H1 (cell line): ENCODE results near the gene ELMO2. TPM values are rescaled to one million over a fixed set of nuclear protein-coding genes. Genes with fewer than 3 reads are reported as not detected.

Source experiments
- CTCF ChIA-PET: fragments of 300-600 bp; sonication (Branson Sonifier 250); formaldehyde crosslinking; loops from one replicate; lab custom pipeline; 2021; ENCODE audit not compliant: partially characterized antibody; lab: Charles Lee
- POLR2A ChIA-PET: fragments of 300-600 bp; sonication (Branson Sonifier 250); formaldehyde crosslinking; loops from one replicate; lab custom pipeline; 2021; ENCODE audit warnings: inconsistent platforms; ENCODE audit not compliant: partially characterized antibody; lab: Charles Lee
- DNase-seq, 2 experiments: peaks; one replicate each; pipeline versions ENCODE4 v3.0.0 to v3.0.0-alpha.2; 2010 to 2022; ENCODE audit warnings: low spot score in 2 of 2, low read depth in 1 of 2, mixed read lengths in 1 of 2
- FAIRE-seq: peaks from 2 replicates; lab custom pipeline; 2011; peaks lifted over from hg19 to GRCh38; lab: Jason Lieb, UNC
- H2AFZ ChIP-seq: 2 replicates; pipeline ENCODE4 v1.8.1; 2012; ENCODE audit warnings: low read length, inconsistent platforms
- H2AK5ac ChIP-seq: 2 replicates; pipeline ENCODE4 v1.6.1; 2013; ENCODE audit warnings: low read depth, low read length
- H2BK120ac ChIP-seq: replicated peaks from 2 replicates; pipeline ENCODE3; 2013; ENCODE audit warnings: low read depth, low read length, inconsistent platforms
- H2BK12ac ChIP-seq: 2 replicates; pipeline ENCODE4 v1.6.1; 2013; ENCODE audit warnings: low read depth, low read length
- H2BK15ac ChIP-seq: 2 replicates; pipeline ENCODE4 v1.6.1; 2013; ENCODE audit warnings: low read length
- H2BK20ac ChIP-seq: 2 replicates; pipeline ENCODE4 v1.6.1; 2013; ENCODE audit warnings: low read length
- H2BK5ac ChIP-seq: 2 replicates; pipeline ENCODE4 v1.6.1; 2013; ENCODE audit warnings: low read depth, low read length
- H3K14ac ChIP-seq: 2 replicates; pipeline ENCODE4 v1.6.1; 2013; ENCODE audit warnings: inconsistent platforms; ENCODE audit not compliant: insufficient read length
- H3K18ac ChIP-seq: 2 replicates; pipeline ENCODE4 v1.6.1; 2013; ENCODE audit warnings: low read length; ENCODE audit errors: extremely low read depth
- H3K23ac ChIP-seq: 2 replicates; pipeline ENCODE4 v1.6.1; 2013; ENCODE audit warnings: inconsistent platforms; ENCODE audit not compliant: insufficient read length
- H3K23me2 ChIP-seq: 2 replicates; pipeline ENCODE4 v1.6.1; 2013; ENCODE audit warnings: low read depth, low read length
- H3K27ac ChIP-seq: 2 replicates; pipeline ENCODE4 v1.6.1; 2011; ENCODE audit warnings: low read depth, low read length, inconsistent platforms
- H3K27me3 ChIP-seq, 4 experiments: replicated peaks in 1 of 4; 1 replicate in 1 of 4; 2 replicates in 3 of 4; pipeline versions ENCODE4 v1.6.1 to v1.8.1; 2011 to 2013; ENCODE audit warnings: low read length in 3 of 4, mild to moderate bottlenecking in 3 of 4, inconsistent platforms in 2 of 4, mixed read lengths in 2 of 4, moderate library complexity in 1 of 4; ENCODE audit not compliant: control insufficient read depth in 3 of 4, insufficient read depth in 3 of 4; ENCODE audit errors: extremely low read depth in 1 of 4
- H3K36me3 ChIP-seq, 4 experiments: 2 replicates each; pipeline versions ENCODE4 v1.6.1 to v1.8.1; 2011 to 2013; ENCODE audit warnings: mild to moderate bottlenecking in 4 of 4, low read length in 3 of 4, moderate library complexity in 2 of 4, control low read depth in 1 of 4, inconsistent platforms in 1 of 4; ENCODE audit not compliant: insufficient read depth in 4 of 4, control insufficient read depth in 2 of 4
- H3K4ac ChIP-seq: replicated peaks from 2 replicates; pipeline ENCODE3; 2013; ENCODE audit warnings: low read length, low read depth, mixed read lengths, inconsistent platforms; ENCODE audit not compliant: insufficient read length
- H3K4me1 ChIP-seq, 4 experiments: replicated peaks in 1 of 4; 1 replicate in 1 of 4; 2 replicates in 3 of 4; pipeline versions ENCODE4 v1.6.1 to v1.8.1; 2011 to 2013; ENCODE audit warnings: low read length in 3 of 4, inconsistent platforms in 2 of 4, mixed read lengths in 1 of 4; ENCODE audit not compliant: insufficient read depth in 4 of 4, control insufficient read depth in 3 of 4
- H3K4me2 ChIP-seq, 2 experiments: 2 replicates each; pipeline versions ENCODE4 v1.6.1 to v1.8.1; 2011 to 2013; ENCODE audit warnings: low read depth in 2 of 2, low read length in 2 of 2, control low read depth in 1 of 2, inconsistent platforms in 1 of 2, mild to moderate bottlenecking in 1 of 2; ENCODE audit not compliant: insufficient read depth in 1 of 2
- H3K4me3 ChIP-seq, 4 experiments: fragments of 200-600, 300-600 bp in 1 of 4; sonication (generic), shearing (Covaris generic), sonication (Bioruptor Twin) in 1 of 4; 2 replicates each; pipeline versions ENCODE4 v1.5.1 to v1.8.1; 2011 to 2016; ENCODE audit warnings: low read length in 4 of 4, low read depth in 3 of 4, control low read depth in 2 of 4, inconsistent platforms in 2 of 4, mild to moderate bottlenecking in 2 of 4, mixed read lengths in 1 of 4, moderate library complexity in 1 of 4; ENCODE audit not compliant: insufficient read depth in 2 of 4; ENCODE audit errors: extremely low read depth in 1 of 4
- H3K56ac ChIP-seq: replicated peaks from 2 replicates; pipeline ENCODE3; 2013; ENCODE audit warnings: low read depth, mild to moderate bottlenecking, mixed read lengths, low read length, inconsistent platforms; ENCODE audit not compliant: insufficient read length
- H3K79me1 ChIP-seq: 2 replicates; pipeline ENCODE4 v1.6.1; 2013; ENCODE audit warnings: low read depth, low read length, control low read depth
- H3K79me2 ChIP-seq, 2 experiments: 2 replicates each; pipeline versions ENCODE4 v1.6.1 to v1.8.1; 2012 to 2013; ENCODE audit warnings: low read length in 2 of 2, mild to moderate bottlenecking in 2 of 2, inconsistent platforms in 1 of 2; ENCODE audit not compliant: insufficient read depth in 2 of 2, control insufficient read depth in 1 of 2
- H3K9ac ChIP-seq, 4 experiments: replicated peaks in 1 of 4; 1 replicate in 1 of 4; 2 replicates in 3 of 4; pipeline versions ENCODE4 v1.6.1 to v1.8.1; 2011 to 2013; ENCODE audit warnings: low read depth in 3 of 4, low read length in 3 of 4, control low read depth in 2 of 4, mild to moderate bottlenecking in 2 of 4, moderate library complexity in 2 of 4, inconsistent platforms in 1 of 4; ENCODE audit errors: extremely low read depth in 1 of 4
- H3K9me3 ChIP-seq, 2 experiments: 2 replicates each; pipeline versions ENCODE4 v1.6.1 to v1.8.1; 2012 to 2013; ENCODE audit warnings: mild to moderate bottlenecking in 2 of 2, moderate library complexity in 2 of 2, control low read depth in 1 of 2, inconsistent platforms in 1 of 2, low read depth in 1 of 2, low read length in 1 of 2, mixed read lengths in 1 of 2; ENCODE audit not compliant: insufficient read depth in 2 of 2
- H4K20me1 ChIP-seq, 2 experiments: replicated peaks in 1 of 2; 2 replicates each; pipeline versions ENCODE3 to v1.8.1; 2011 to 2013; ENCODE audit warnings: inconsistent platforms in 2 of 2, low read length in 2 of 2, mild to moderate bottlenecking in 1 of 2; ENCODE audit not compliant: insufficient read depth in 2 of 2, control insufficient read depth in 1 of 2
- H4K5ac ChIP-seq: 2 replicates; pipeline ENCODE4 v1.6.1; 2013; ENCODE audit warnings: low read length, low read depth, mixed read lengths, inconsistent platforms; ENCODE audit not compliant: insufficient read length
- H4K8ac ChIP-seq: 2 replicates; pipeline ENCODE4 v1.8.0; 2013; ENCODE audit warnings: mild to moderate bottlenecking, moderate library complexity, low read length, inconsistent platforms; ENCODE audit not compliant: insufficient read depth; ENCODE audit errors: extremely low read depth
- H4K91ac ChIP-seq: replicated peaks from 2 replicates; pipeline ENCODE3; 2013; ENCODE audit warnings: low read length, mixed read lengths, inconsistent platforms; ENCODE audit not compliant: insufficient read length
- CBX8 ChIP-seq: fragments of 300-800, 300-1000 bp; sonication (generic); IDR thresholded peaks from 2 replicates; pipeline ENCODE4 v1.7.1; 2016; ENCODE audit warnings: low read depth, low read length, borderline replicate concordance
- CTBP2 ChIP-seq: IDR thresholded peaks from 2 replicates; pipeline ENCODE4 v1.7.0; 2011; ENCODE audit warnings: borderline replicate concordance, mild to moderate bottlenecking, moderate library complexity, mixed read lengths, low read length; ENCODE audit not compliant: insufficient read depth, insufficient read length
- EZH2 ChIP-seq: fragments of 200-600 bp; sonication (generic); IDR thresholded peaks from 2 replicates; pipeline ENCODE4 v1.7.1; 2012; ENCODE audit warnings: low read depth, mild to moderate bottlenecking, moderate library complexity, low read length, inconsistent platforms; ENCODE audit not compliant: severe bottlenecking
- HDAC2 ChIP-seq, 2 experiments: fragments of 300-600 bp in 1 of 2; sonication (generic) in 1 of 2; IDR thresholded peaks; 2 replicates each; pipeline ENCODE4 v1.6.1; 2011 to 2012; ENCODE audit warnings: low read depth in 2 of 2, low read length in 2 of 2, mild to moderate bottlenecking in 2 of 2, moderate library complexity in 2 of 2, borderline replicate concordance in 1 of 2, inconsistent platforms in 1 of 2
- JUN ChIP-seq: IDR thresholded peaks from 2 replicates; pipeline ENCODE4 v1.6.1; 2011; ENCODE audit warnings: low read depth, mild to moderate bottlenecking, improper control_type of control experiment, low read length
- JUND ChIP-seq: IDR thresholded peaks from 2 replicates; pipeline ENCODE4 v1.6.1; 2011; ENCODE audit warnings: mild to moderate bottlenecking, improper control_type of control experiment, low read length
- KDM1A ChIP-seq: fragments of 200-600, 300-600 bp; sonication (generic); IDR thresholded peaks from 2 replicates; pipeline ENCODE4 v1.7.1; 2016; ENCODE audit warnings: mild to moderate bottlenecking, low read length, borderline replicate concordance
- NANOG ChIP-seq: IDR thresholded peaks from 2 replicates; pipeline ENCODE4 v1.6.1; 2011; ENCODE audit warnings: low read length, low read depth, mild to moderate bottlenecking, inconsistent platforms; ENCODE audit not compliant: insufficient read depth, poor library complexity, severe bottlenecking
- POLR2AphosphoS5 ChIP-seq: IDR thresholded peaks from 2 replicates; pipeline ENCODE4 v1.6.1; 2011; ENCODE audit warnings: low read depth, low read length
- POU5F1 ChIP-seq: IDR thresholded peaks from 2 replicates; pipeline ENCODE4 v1.6.1; 2011; ENCODE audit warnings: low read depth, mild to moderate bottlenecking, low read length, moderate library complexity
- SP2 ChIP-seq: IDR thresholded peaks from 2 replicates; pipeline ENCODE4 v1.6.1; 2012; ENCODE audit warnings: mild to moderate bottlenecking, low read length, inconsistent platforms
- SUZ12 ChIP-seq: fragments of 200-600 bp; sonication (generic); IDR thresholded peaks from 2 replicates; pipeline ENCODE4 v1.6.1; 2012; ENCODE audit warnings: mild to moderate bottlenecking, inconsistent platforms, low read length, moderate library complexity, mixed read lengths
- WGBS, 2 experiments: shearing (Covaris generic) in 1 of 2; methylation state at CpG; one replicate each; pipeline versions ENCODE4 v1.1.6 to v1.1.7; 2013 to 2015; ENCODE audit warnings: low lambda C conversion rate in 2 of 2, mixed read lengths in 2 of 2, inconsistent platforms in 1 of 2, low coverage in 1 of 2, missing lambda C conversion rate in 1 of 2; ENCODE audit not compliant: insufficient replicate concordance in 2 of 2, insufficient coverage in 1 of 2, insufficient read length in 1 of 2; ENCODE audit errors: extremely low coverage in 1 of 2, missing lambda C conversion rate in 1 of 2; 5-methylcytosine and 5-hydroxymethylcytosine counted together
- polyA plus RNA-seq, 7 experiments: library from polyadenylated mRNA; depleted of rRNA in 3 of 7; stranded (reverse) in 5 of 7; unstranded in 2 of 7; fragments of >200 nt in 5 of 7; fragments of 200-250 nt in 2 of 7; gene quantifications; 1 replicate in 5 of 7; 2 replicates in 1 of 7; 4 replicates in 1 of 7; pipeline versions ENCODE4 v1.2.1 to v1.2.3, GENCODE V29; 2011 to 2013; ENCODE audit warnings: missing spikeins in 2 of 7, mixed read lengths in 2 of 7
- total RNA-seq: library from RNA; stranded (reverse); fragmentation: NEBNext Ultra II Directional; extraction: Animal tissue kit (Norgen Biotek cat#: 25700); gene quantifications from 2 replicates; pipeline ENCODE4 v1.2.1, GENCODE V29; 2021
- TF ChIP-seq, protein P1 (sequence below): IDR thresholded peaks from 2 replicates; pipeline ENCODE4 v1.6.1; 2012; ENCODE audit warnings: inconsistent platforms

ELMO2 gene
- total and polyA plus RNA-seq, 2 of the 8 experiments (the other 6 are each of a cell fraction or from before 2014, with no cell fraction given), result 34.3 to 39.7 TPM

DNA sequence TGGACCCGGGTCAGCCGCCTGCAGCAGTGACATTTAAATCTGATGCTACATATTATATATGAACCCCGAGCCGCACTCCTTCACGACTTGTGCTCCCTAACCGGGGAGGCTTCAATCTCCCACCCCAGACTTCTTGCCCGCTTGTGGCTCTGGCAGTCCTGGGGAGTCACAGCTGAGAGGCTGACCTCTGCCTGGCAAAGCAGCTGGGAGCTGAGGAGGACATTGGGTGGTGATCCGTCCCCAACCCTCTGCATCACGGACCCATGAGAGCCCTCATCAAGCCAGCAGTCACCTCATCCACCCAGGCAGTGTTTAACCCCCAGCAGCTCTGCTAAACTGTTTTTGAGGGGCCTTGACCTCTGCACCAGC, 64.4 kb downstream of the ELMO2 start:
- H2AFZ ChIP-seq, result no peak overlapping the region
- H3K4me1 ChIP-seq, result peaks cover 0 to 4% (median 1%) of the 10 kb centered on the region in 4 experiments; a peak in 3 of 7 replicates
- CTCF ChIA-PET, result interaction anchor here (0.7 to 17.6 kb wide), 7 partner anchors 4 to 327 kb away, joined by 3 to 214 read pairs (median 3); no protein-coding TSS in a partner anchor
- no peak overlapping the region for H3K18ac ChIP-seq
- no peak overlapping the region for H3K23ac ChIP-seq
- no peak overlapping the region for H3K56ac ChIP-seq
- no peak overlapping the region for H3K4ac ChIP-seq
- H4K8ac ChIP-seq, result no peak overlapping the region
- no peak overlapping the region for H2BK120ac ChIP-seq
- no peak overlapping the region for H4K91ac ChIP-seq
- no peaks in the 10 kb centered on the region for H3K79me1 ChIP-seq
- H3K36me3 ChIP-seq, result no peaks in the 10 kb centered on the region
- H4K20me1 ChIP-seq, result peaks cover 6 to 7% of the 10 kb centered on the region in 2 experiments
- H3K4me2 ChIP-seq, result no peak overlapping the region
- no peak overlapping the region for H3K27ac ChIP-seq
- H2BK20ac ChIP-seq, result no peak overlapping the region
- POLR2A ChIA-PET, result interaction anchor here (1.2 to 2.0 kb wide), 5 partner anchors 8 to 37 kb away, joined by 3 to 10 read pairs (median 3); no protein-coding TSS in a partner anchor
- no peak overlapping the region for H2BK12ac ChIP-seq
- no peak overlapping the region for H3K14ac ChIP-seq
- no peak overlapping the region for H2BK5ac ChIP-seq
- WGBS, 2 experiments, result 89% methylated on average over 9 of the region's 9 CpGs; no CpG with 5 or more reads in 1 of the 2 experiments
- H2BK15ac ChIP-seq, result no peak overlapping the region
- H3K23me2 ChIP-seq, result peaks cover 4% of the 10 kb centered on the region; the same call in 1 of the 2 replicates
- no peak overlapping the region for H4K5ac ChIP-seq
- peaks cover 0 to 15% (median 10%) of the 10 kb centered on the region in 4 experiments; a peak in 5 of 7 replicates for H3K27me3 ChIP-seq
- no peak overlapping the region for H2AK5ac ChIP-seq
- no peak overlapping the region for H3K9ac ChIP-seq
- no peaks in the 10 kb centered on the region for H3K9me3 ChIP-seq
- FAIRE-seq (no peak), DNase-seq (no peak)
- no peaks in the 10 kb centered on the region for H3K79me2 ChIP-seq
- H3K4me3 ChIP-seq, result no peak overlapping the region
- TF ChIP-seq CTBP2, result no peak
- TF ChIP-seq SP2, result no peak
- no peak for TF ChIP-seq POLR2AphosphoS5
- TF ChIP-seq CBX8, result no peak
- TF ChIP-seq NANOG, result no peak
- TF ChIP-seq, protein P1, sequence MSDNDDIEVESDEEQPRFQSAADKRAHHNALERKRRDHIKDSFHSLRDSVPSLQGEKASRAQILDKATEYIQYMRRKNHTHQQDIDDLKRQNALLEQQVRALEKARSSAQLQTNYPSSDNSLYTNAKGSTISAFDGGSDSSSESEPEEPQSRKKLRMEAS, result no peak
- TF ChIP-seq KDM1A, result no peak
- no peak for TF ChIP-seq HDAC2 (IDR thresholded peaks at IDR 0.05; ENCODE audit: borderline replicate concordance in 1 of 2, low read depth in 2 of 2, low read length in 2 of 2)
- no peak for TF ChIP-seq EZH2
- no peak for TF ChIP-seq JUND
- no peak for TF ChIP-seq SUZ12
- no peak for TF ChIP-seq JUN
- no peak for TF ChIP-seq POU5F1
